Measurements from ENCODE around the gene DHX58.

DNA sequence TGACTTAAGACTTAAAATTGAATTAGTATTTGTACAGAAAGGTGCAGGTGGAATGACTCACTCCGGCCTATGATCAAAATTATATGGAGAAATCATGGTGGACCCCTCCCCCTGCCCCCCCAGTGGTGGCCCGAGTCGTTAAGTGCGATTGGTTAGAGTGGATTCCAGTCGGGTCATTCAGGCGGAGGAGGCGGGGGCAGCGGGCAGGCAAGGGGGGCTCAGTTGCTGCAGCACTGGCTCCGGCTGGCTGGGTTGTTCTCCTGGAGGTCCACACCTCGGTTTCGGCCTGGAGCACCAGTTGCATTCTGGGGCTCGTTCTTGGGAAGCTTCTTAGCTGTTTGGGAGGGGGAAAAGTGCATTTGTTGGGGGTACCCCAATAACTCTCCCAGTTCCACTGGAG, 13.1 kb upstream of the DHX58 start:
- TF ChIP-seq TCF12 (IDR thresholded peaks at IDR 0.05): no peak
- TF ChIP-seq EZH2phosphoT487 (IDR thresholded peaks at IDR 0.05; ENCODE audit: borderline replicate concordance, low read depth): no peak
- no peak for TF ChIP-seq GABPA (IDR thresholded peaks at IDR 0.05; ENCODE audit: low read depth)

Measured in SK-N-SH (cell line).